ENCODE results near the gene AQP1. TPM values are rescaled to one million over a fixed set of nuclear protein-coding genes. Genes with fewer than 3 reads are reported as not detected.

AQP1 gene
- total RNA-seq, 1 donor from 2014 or later = 2.5 TPM

- H3K4me3 ChIP-seq (ENCODE audit: low read depth, low read length) = no peak overlapping the region
- H3K27me3 ChIP-seq (ENCODE audit: control insufficient read depth, insufficient read depth, low read length) = no peaks in the 10 kb centered on the region
- no peaks in the 10 kb centered on the region for H3K36me3 ChIP-seq (ENCODE audit: control insufficient read depth, insufficient read depth, low read length)
- no peak for TF ChIP-seq CTCF (IDR thresholded peaks at IDR 0.05; ENCODE audit: insufficient read depth, low read length, poor library complexity, severe bottlenecking)
- no peak for DNase-seq (ENCODE audit: low read depth)
Observed at GRCh38 chr7:30912021-30912730, 523 bp downstream of the AQP1 start.

GRCh38 chr7:30912731-30912985 lies 1.0 kb downstream of the AQP1 start:
- H3K27me3 ChIP-seq (ENCODE audit: control insufficient read depth, insufficient read depth, low read length) = no peaks in the 10 kb centered on the region
- no peak overlapping the region for H3K4me3 ChIP-seq (ENCODE audit: low read depth, low read length)
- no peak for TF ChIP-seq CTCF (IDR thresholded peaks at IDR 0.05; ENCODE audit: insufficient read depth, low read length, poor library complexity, severe bottlenecking)
- H3K36me3 ChIP-seq (ENCODE audit: control insufficient read depth, insufficient read depth, low read length) = no peaks in the 10 kb centered on the region
- DNase-seq (ENCODE audit: low read depth) = no peak

GRCh38 chr7:30912986-30913811 lies 1.5 kb downstream of the AQP1 start:
- no peaks in the 10 kb centered on the region for H3K27me3 ChIP-seq (ENCODE audit: control insufficient read depth, insufficient read depth, low read length)

GRCh38 chr7:30913821-30914515 lies 2.3 kb downstream of the AQP1 start:
- no peaks in the 10 kb centered on the region for H3K27me3 ChIP-seq (ENCODE audit: control insufficient read depth, insufficient read depth, low read length)
- DNase-seq (ENCODE audit: low read depth) = no peak
- H3K36me3 ChIP-seq (ENCODE audit: control insufficient read depth, insufficient read depth, low read length) = no peaks in the 10 kb centered on the region
- no peak for TF ChIP-seq CTCF (IDR thresholded peaks at IDR 0.05; ENCODE audit: insufficient read depth, low read length, poor library complexity, severe bottlenecking)
- no peak overlapping the region for H3K4me3 ChIP-seq (ENCODE audit: low read depth, low read length)

More at GRCh38 chr7:30912986-30913811, 1.5 kb downstream of the AQP1 start:
- Histone ChIP-seq H3K4me3 (ENCODE audit: low read depth, low read length) (no peak overlapping the region), H3K36me3 (ENCODE audit: control insufficient read depth, insufficient read depth, low read length) (no peaks in the 10 kb centered on the region)
- TF ChIP-seq CTCF (IDR thresholded peaks at IDR 0.05; ENCODE audit: insufficient read depth, low read length, poor library complexity, severe bottlenecking) = no peak
- DNase-seq (ENCODE audit: low read depth) = no peak

GRCh38 chr7:30914596-30914995 lies 2.9 kb downstream of the AQP1 start:
- H3K27me3 ChIP-seq (ENCODE audit: control insufficient read depth, insufficient read depth, low read length) = no peaks in the 10 kb centered on the region
- no peaks in the 10 kb centered on the region for H3K36me3 ChIP-seq (ENCODE audit: control insufficient read depth, insufficient read depth, low read length)
- no peak overlapping the region for H3K4me3 ChIP-seq (ENCODE audit: low read depth, low read length)
- DNase-seq (ENCODE audit: low read depth) = peak; percentile 34
- no peak for TF ChIP-seq CTCF (IDR thresholded peaks at IDR 0.05; ENCODE audit: insufficient read depth, low read length, poor library complexity, severe bottlenecking)

Data from kidney epithelial cell (primary cell).